ES-I3 (cell line): ENCODE measurements around the gene PDE6H.

Experiments
- H3K36me3 ChIP-seq: 2 replicates; pipeline ENCODE4 v1.6.1; 2013; ENCODE audit warnings: mild to moderate bottlenecking, low read length, control low read depth, moderate library complexity; ENCODE audit not compliant: insufficient read depth
- H3K4me1 ChIP-seq: 2 replicates; pipeline ENCODE4 v1.6.1; 2013; ENCODE audit warnings: mild to moderate bottlenecking, control low read depth, low read length; ENCODE audit not compliant: insufficient read depth
- H3K9ac ChIP-seq: 2 replicates; pipeline ENCODE4 v1.6.1; 2013; ENCODE audit warnings: low read depth, mild to moderate bottlenecking, low read length, moderate library complexity
- H3K9me3 ChIP-seq: 2 replicates; pipeline ENCODE4 v1.6.1; 2013; ENCODE audit warnings: mild to moderate bottlenecking, low read length, moderate library complexity; ENCODE audit not compliant: control insufficient read depth, insufficient read depth

The PDE6H gene

GRCh38 chr12:15014708-15015107 is 41.9 kb downstream of the PDE6H start:
- H3K36me3 ChIP-seq = no peaks in the 10 kb centered on the region
- H3K9me3 ChIP-seq = no peaks in the 10 kb centered on the region
- no peaks in the 10 kb centered on the region for H3K4me1 ChIP-seq
- H3K9ac ChIP-seq = no peak overlapping the region

DNA sequence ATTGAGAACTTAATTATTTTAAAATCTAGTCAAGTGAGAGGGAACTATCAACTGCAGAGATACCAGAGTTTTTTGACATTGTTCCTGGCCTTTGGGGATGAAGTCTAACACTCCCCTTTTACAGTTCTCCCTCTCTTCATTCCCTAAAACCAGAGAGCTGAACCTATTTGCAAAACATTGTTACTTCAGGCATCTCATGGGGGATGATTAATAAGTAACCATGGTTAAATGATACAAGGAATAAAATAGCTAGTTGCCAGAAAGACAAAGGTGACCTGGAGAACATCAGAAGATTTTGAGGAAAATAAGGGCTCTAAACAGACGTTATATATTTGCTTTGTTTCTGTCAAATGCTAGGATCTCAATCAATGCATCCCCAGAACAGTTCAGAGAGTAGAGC is 42.3 kb downstream of the PDE6H start:
- Histone ChIP-seq H3K4me1 (no peaks in the 10 kb centered on the region), H3K36me3 (no peaks in the 10 kb centered on the region), H3K9ac (no peak overlapping the region), H3K9me3 (no peaks in the 10 kb centered on the region)

- Histone ChIP-seq H3K36me3 (no peaks in the 10 kb centered on the region), H3K4me1 (no peaks in the 10 kb centered on the region), H3K9me3 (no peaks in the 10 kb centered on the region), H3K9ac (no peak overlapping the region)
These were observed 47.3 kb downstream of the PDE6H start for GRCh38 chr12:15020156-15020555.
